NT2/D1 (cell line): Measurements from ENCODE around the gene MERTK.

Experiments
- DNase-seq: peaks from one replicate; pipeline ENCODE4 v3.0.0-alpha.2; 2011; ENCODE audit warnings: low read depth, low spot score
- H3K27me3 ChIP-seq: 2 replicates; pipeline ENCODE4 v1.6.0; 2011; ENCODE audit warnings: mild to moderate bottlenecking; ENCODE audit not compliant: insufficient read length, insufficient read depth
- H3K36me3 ChIP-seq: 2 replicates; pipeline ENCODE4 v1.6.1; 2011; ENCODE audit warnings: mild to moderate bottlenecking, low read length, mixed read lengths; ENCODE audit not compliant: insufficient read depth, insufficient read length
- H3K4me1 ChIP-seq: 2 replicates; pipeline ENCODE4 v1.5.1; 2011; ENCODE audit not compliant: insufficient read depth, insufficient read length
- H3K4me3 ChIP-seq: 2 replicates; pipeline ENCODE4 v1.5.1; 2011; ENCODE audit warnings: low read depth; ENCODE audit not compliant: insufficient read length
- H3K9ac ChIP-seq: 2 replicates; pipeline ENCODE4 v1.6.0; 2011; ENCODE audit warnings: low read depth; ENCODE audit not compliant: insufficient read length
- H3K9me3 ChIP-seq: 2 replicates; pipeline ENCODE4 v1.5.1; 2011; ENCODE audit warnings: mild to moderate bottlenecking, low read length; ENCODE audit not compliant: insufficient read depth
- SUZ12 ChIP-seq: IDR thresholded peaks from 2 replicates; pipeline ENCODE4 v1.6.1; 2011; ENCODE audit not compliant: insufficient read length, insufficient read depth; ENCODE audit errors: extremely low read depth
- YY1 ChIP-seq: IDR thresholded peaks from 2 replicates; pipeline ENCODE4 v1.6.1; 2011; ENCODE audit not compliant: insufficient read length, insufficient read depth
- ZNF274 ChIP-seq: IDR thresholded peaks from 2 replicates; pipeline ENCODE4 v1.6.1; 2011; ENCODE audit warnings: mild to moderate bottlenecking, low read depth, low read length

MERTK gene

GRCh38 chr2:111973701-111974100, 75.3 kb downstream of the MERTK start:
- TF ChIP-seq ZNF274 = no peak
- TF ChIP-seq SUZ12 = no peak
- TF ChIP-seq YY1 = no peak
- Histone ChIP-seq H3K9ac (no peak overlapping the region), H3K9me3 (peaks cover 13% of the 10 kb centered on the region), H3K4me1 (no peaks in the 10 kb centered on the region), H3K27me3 (no peaks in the 10 kb centered on the region), H3K4me3 (no peak overlapping the region), H3K36me3 (peaks cover 6% of the 10 kb centered on the region)
- DNase-seq = no peak

- Histone ChIP-seq H3K27me3 (no peaks in the 10 kb centered on the region), H3K4me1 (no peaks in the 10 kb centered on the region), H3K4me3 (no peak overlapping the region), H3K36me3 (no peaks in the 10 kb centered on the region), H3K9ac (no peak overlapping the region), H3K9me3 (peaks cover 13% of the 10 kb centered on the region)
- TF ChIP-seq SUZ12 = no peak
- TF ChIP-seq ZNF274 = no peak
- no peak for TF ChIP-seq YY1
- DNase-seq = no peak
Measured at GRCh38 chr2:111975053-111975552, 76.7 kb downstream of the MERTK start.

- Histone ChIP-seq H3K4me1 (no peaks in the 10 kb centered on the region), H3K27me3 (no peaks in the 10 kb centered on the region), H3K9ac (no peak overlapping the region), H3K36me3 (no peaks in the 10 kb centered on the region), H3K9me3 (peaks cover 13% of the 10 kb centered on the region), H3K4me3 (no peak overlapping the region)
- DNase-seq = no peak
- TF ChIP-seq YY1 = no peak
- TF ChIP-seq SUZ12 = no peak
- no peak for TF ChIP-seq ZNF274
Measured at GRCh38 chr2:111975819-111976218, 77.4 kb downstream of the MERTK start.

- no peaks in the 10 kb centered on the region for H3K27me3 ChIP-seq
- DNase-seq = no peak
- peaks cover 13% of the 10 kb centered on the region for H3K9me3 ChIP-seq
- H3K4me1 ChIP-seq = no peaks in the 10 kb centered on the region
- TF ChIP-seq SUZ12 = no peak
- TF ChIP-seq ZNF274 = no peak
- no peak for TF ChIP-seq YY1
- no peak overlapping the region for H3K4me3 ChIP-seq
- H3K36me3 ChIP-seq = no peaks in the 10 kb centered on the region
- no peak overlapping the region for H3K9ac ChIP-seq
Measured at GRCh38 chr2:111977240-111977639, 78.8 kb downstream of the MERTK start.

- Histone ChIP-seq H3K9ac (no peak overlapping the region), H3K4me3 (no peak overlapping the region), H3K9me3 (peaks cover 13% of the 10 kb centered on the region), H3K4me1 (no peaks in the 10 kb centered on the region), H3K36me3 (peaks cover 7% of the 10 kb centered on the region), H3K27me3 (no peaks in the 10 kb centered on the region)
- TF ChIP-seq YY1 = no peak
- TF ChIP-seq SUZ12 = no peak
- no peak for TF ChIP-seq ZNF274
- DNase-seq = no peak
Measured at GRCh38 chr2:111978452-111979170, 80.2 kb downstream of the MERTK start.

- H3K27me3 ChIP-seq = no peaks in the 10 kb centered on the region
Measured at GRCh38 chr2:111981666-111982065, 83.3 kb downstream of the MERTK start.

GRCh38 chr2:111982822-111983221, 84.4 kb downstream of the MERTK start:
- Histone ChIP-seq H3K9me3 (peaks cover under 1% of the 10 kb centered on the region; the same call in 1 of the 2 replicates), H3K4me3 (no peak overlapping the region), H3K4me1 (no peaks in the 10 kb centered on the region), H3K36me3 (peaks cover 14% of the 10 kb centered on the region), H3K27me3 (no peaks in the 10 kb centered on the region), H3K9ac (no peak overlapping the region)
- no peak for TF ChIP-seq YY1
- TF ChIP-seq ZNF274 = no peak
- TF ChIP-seq SUZ12 = no peak
- DNase-seq = no peak

More at GRCh38 chr2:111981666-111982065, 83.3 kb downstream of the MERTK start:
- DNase-seq = no peak
- Histone ChIP-seq H3K9ac (no peak overlapping the region), H3K4me3 (no peak overlapping the region), H3K4me1 (no peaks in the 10 kb centered on the region), H3K9me3 (peaks cover 12% of the 10 kb centered on the region), H3K36me3 (peaks cover 14% of the 10 kb centered on the region)
- TF ChIP-seq YY1 (no peak), ZNF274 (no peak), SUZ12 (no peak)
